ENCODE data around the gene INPPL1. TPM values are rescaled to one million over a fixed set of nuclear protein-coding genes. Genes with fewer than 3 reads are reported as not detected.

The INPPL1 gene
- total RNA-seq, 1 experiment from 2014 or later: 214 TPM

DNA sequence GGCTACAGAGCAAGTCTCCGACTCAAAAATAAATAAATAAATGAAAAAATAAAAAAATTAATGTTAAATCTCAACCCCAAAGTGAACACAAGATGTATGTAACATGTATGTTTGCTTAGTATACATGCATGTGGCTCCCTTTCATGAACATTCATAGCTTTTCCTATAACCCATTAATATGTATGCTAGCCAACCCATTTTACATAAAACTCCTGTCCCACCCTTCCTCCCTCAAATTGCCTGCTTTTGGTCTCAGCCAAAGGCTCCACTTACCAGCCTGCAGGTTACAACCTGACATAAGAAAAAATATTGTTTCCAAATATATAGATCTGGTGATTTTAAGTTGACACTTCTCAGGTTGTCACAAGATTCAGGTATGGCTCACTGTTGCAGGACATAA lies 36.3 kb upstream of the INPPL1 start:
- TF ChIP-seq, protein P1, sequence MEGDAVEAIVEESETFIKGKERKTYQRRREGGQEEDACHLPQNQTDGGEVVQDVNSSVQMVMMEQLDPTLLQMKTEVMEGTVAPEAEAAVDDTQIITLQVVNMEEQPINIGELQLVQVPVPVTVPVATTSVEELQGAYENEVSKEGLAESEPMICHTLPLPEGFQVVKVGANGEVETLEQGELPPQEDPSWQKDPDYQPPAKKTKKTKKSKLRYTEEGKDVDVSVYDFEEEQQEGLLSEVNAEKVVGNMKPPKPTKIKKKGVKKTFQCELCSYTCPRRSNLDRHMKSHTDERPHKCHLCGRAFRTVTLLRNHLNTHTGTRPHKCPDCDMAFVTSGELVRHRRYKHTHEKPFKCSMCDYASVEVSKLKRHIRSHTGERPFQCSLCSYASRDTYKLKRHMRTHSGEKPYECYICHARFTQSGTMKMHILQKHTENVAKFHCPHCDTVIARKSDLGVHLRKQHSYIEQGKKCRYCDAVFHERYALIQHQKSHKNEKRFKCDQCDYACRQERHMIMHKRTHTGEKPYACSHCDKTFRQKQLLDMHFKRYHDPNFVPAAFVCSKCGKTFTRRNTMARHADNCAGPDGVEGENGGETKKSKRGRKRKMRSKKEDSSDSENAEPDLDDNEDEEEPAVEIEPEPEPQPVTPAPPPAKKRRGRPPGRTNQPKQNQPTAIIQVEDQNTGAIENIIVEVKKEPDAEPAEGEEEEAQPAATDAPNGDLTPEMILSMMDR (conservative IDR thresholded peaks at IDR 0.05): no peak
- no peak overlapping the region for H2AK5ac ChIP-seq (ENCODE audit: insufficient read length, low read length)
- no peak overlapping the region for H2BK120ac ChIP-seq (ENCODE audit: low read depth, low read length, poor library complexity, severe bottlenecking)
- no peak overlapping the region for H2BK5ac ChIP-seq (ENCODE audit: insufficient read length, low read length)
- no peak overlapping the region for H3K23ac ChIP-seq (ENCODE audit: insufficient read length, low read depth, low read length)
- no peak overlapping the region for H2AFZ ChIP-seq (ENCODE audit: low read length)
- WGBS (ENCODE audit: extremely low coverage, insufficient read length, low lambda C conversion rate): no CpG with 5 or more reads among the region's 1 CpG
- H2BK12ac ChIP-seq (ENCODE audit: insufficient read length, low read depth, low read length): no peak overlapping the region
- H3K9me3 ChIP-seq (ENCODE audit: control insufficient read depth, low read depth, low read length): no peaks in the 10 kb centered on the region
- Mint-ChIP-seq H3K27ac (no peak overlapping the region), H3K27me3 (ENCODE audit: low read depth) (peaks cover 1% of the 10 kb centered on the region; the same call in 1 of the 2 replicates), H3K4me1 (peaks cover 17 to 29% of the 10 kb centered on the region in 2 experiments), H3K9me3 (no peaks in the 10 kb centered on the region), H3K36me3 (ENCODE audit: insufficient read depth in 1 of 3, low read depth in 3 of 3) (no peaks in the 10 kb centered on the region), H3K4me3 (no peak overlapping the region)
- H3K27me3 ChIP-seq (ENCODE audit: insufficient read depth, low read length): no peaks in the 10 kb centered on the region
- H4K8ac ChIP-seq (replicated peaks; ENCODE audit: insufficient read length, low read depth, low read length): no peak overlapping the region
- H2BK20ac ChIP-seq (ENCODE audit: low read depth, low read length, poor library complexity, severe bottlenecking): no peak overlapping the region
- H4K20me1 ChIP-seq (ENCODE audit: control insufficient read depth, insufficient read depth, insufficient read length): no peaks in the 10 kb centered on the region
- no peaks in the 10 kb centered on the region for H3K23me2 ChIP-seq (ENCODE audit: insufficient read length, low read depth, low read length, poor library complexity, severe bottlenecking)
- no peaks in the 10 kb centered on the region for H3K4me1 ChIP-seq (ENCODE audit: insufficient read depth, low read length)
- no peak overlapping the region for H3K4ac ChIP-seq (ENCODE audit: low read depth, low read length)
- no peak overlapping the region for H3K4me2 ChIP-seq (ENCODE audit: insufficient read depth, insufficient read length, low read length)
- H3K79me2 ChIP-seq (ENCODE audit: insufficient read depth, low read length): no peaks in the 10 kb centered on the region
- H2BK15ac ChIP-seq (ENCODE audit: low read depth, low read length): no peak overlapping the region
- no peak overlapping the region for H4K5ac ChIP-seq (ENCODE audit: insufficient read length, low read depth, low read length)
- H3K79me1 ChIP-seq (ENCODE audit: insufficient read depth, low read depth, low read length, poor library complexity, severe bottlenecking): no peaks in the 10 kb centered on the region
- H3K9ac ChIP-seq (ENCODE audit: extremely low read depth, insufficient read length, low read length): no peak overlapping the region
- H3T11ph ChIP-seq (ENCODE audit: low read length): no peak overlapping the region
- no peak overlapping the region for H3K14ac ChIP-seq (ENCODE audit: insufficient read depth, low read length)
- no peak for DNase-seq
- no peak overlapping the region for H3K56ac ChIP-seq (ENCODE audit: insufficient read length, low read depth, low read length)
- no peak overlapping the region for H3K27ac ChIP-seq (ENCODE audit: insufficient read length, low read depth, low read length)
- H4K91ac ChIP-seq (ENCODE audit: insufficient read length, low read depth, low read length): no peak overlapping the region
- no peak overlapping the region for H3K18ac ChIP-seq (ENCODE audit: insufficient read length, low read depth, low read length)
